H9 (cell line): ENCODE measurements around the gene GALNT10. TPM values are rescaled to one million over a fixed set of nuclear protein-coding genes. Genes with fewer than 3 reads are reported as not detected.

Experiments
- DNase-seq: peaks from one replicate; pipeline ENCODE4 v3.0.0-alpha.2; 2017
- H2AFZ ChIP-seq: one replicate; pipeline ENCODE4 v1.6.1; 2013; ENCODE audit warnings: mild to moderate bottlenecking, low read length, control low read depth, moderate library complexity
- H2AK5ac ChIP-seq: 2 replicates; pipeline ENCODE4 v1.6.1; 2013; ENCODE audit warnings: low read length, control low read depth, mixed read lengths; ENCODE audit not compliant: insufficient read length
- H2BK120ac ChIP-seq: one replicate; pipeline ENCODE4 v1.6.1; 2013; ENCODE audit warnings: low read depth, mild to moderate bottlenecking, low read length, control low read depth, inconsistent platforms; ENCODE audit not compliant: poor library complexity, severe bottlenecking
- H2BK12ac ChIP-seq: 2 replicates; pipeline ENCODE4 v1.6.1; 2013; ENCODE audit warnings: low read length, control low read depth, mixed read lengths, low read depth; ENCODE audit not compliant: insufficient read length
- H2BK15ac ChIP-seq: 2 replicates; pipeline ENCODE4 v1.6.1; 2013; ENCODE audit warnings: low read depth, low read length, control low read depth
- H2BK20ac ChIP-seq: one replicate; pipeline ENCODE4 v1.6.1; 2013; ENCODE audit warnings: low read depth, mild to moderate bottlenecking, low read length, control low read depth, inconsistent platforms; ENCODE audit not compliant: poor library complexity, severe bottlenecking
- H2BK5ac ChIP-seq: 2 replicates; pipeline ENCODE4 v1.6.1; 2013; ENCODE audit warnings: low read length, control low read depth, mixed read lengths; ENCODE audit not compliant: insufficient read length
- H3K14ac ChIP-seq: 2 replicates; pipeline ENCODE4 v1.6.1; 2013; ENCODE audit warnings: low read length, control low read depth; ENCODE audit not compliant: insufficient read depth
- H3K18ac ChIP-seq: 2 replicates; pipeline ENCODE4 v1.6.1; 2013; ENCODE audit warnings: low read depth, mild to moderate bottlenecking, mixed read lengths, low read length, control low read depth; ENCODE audit not compliant: insufficient read length
- H3K23ac ChIP-seq: 2 replicates; pipeline ENCODE4 v1.6.1; 2013; ENCODE audit warnings: low read length, control low read depth, mixed read lengths, low read depth; ENCODE audit not compliant: insufficient read length
- H3K23me2 ChIP-seq: 2 replicates; pipeline ENCODE4 v1.6.1; 2013; ENCODE audit warnings: low read depth, mild to moderate bottlenecking, mixed read lengths, low read length, control low read depth; ENCODE audit not compliant: insufficient read length, poor library complexity, severe bottlenecking
- H3K27ac ChIP-seq: 2 replicates; pipeline ENCODE4 v1.5.1; 2013; ENCODE audit warnings: low read length, control low read depth, mixed read lengths, low read depth; ENCODE audit not compliant: insufficient read length
- H3K27me3 ChIP-seq: 2 replicates; pipeline ENCODE4 v1.6.1; 2013; ENCODE audit warnings: low read length, control low read depth, inconsistent platforms; ENCODE audit not compliant: insufficient read depth
- H3K4ac ChIP-seq: 2 replicates; pipeline ENCODE4 v1.6.1; 2013; ENCODE audit warnings: low read depth, mild to moderate bottlenecking, control low read depth, inconsistent platforms, low read length, moderate library complexity
- H3K4me1 ChIP-seq: 2 replicates; pipeline ENCODE4 v1.6.1; 2013; ENCODE audit warnings: low read length, control low read depth, inconsistent platforms; ENCODE audit not compliant: insufficient read depth
- H3K4me2 ChIP-seq: 2 replicates; pipeline ENCODE4 v1.6.1; 2013; ENCODE audit warnings: low read length, control low read depth, mixed read lengths; ENCODE audit not compliant: insufficient read length, insufficient read depth
- H3K56ac ChIP-seq: 2 replicates; pipeline ENCODE4 v1.6.1; 2013; ENCODE audit warnings: low read depth, mild to moderate bottlenecking, mixed read lengths, low read length, control low read depth; ENCODE audit not compliant: insufficient read length
- H3K79me1 ChIP-seq: 2 replicates; pipeline ENCODE4 v1.6.1; 2013; ENCODE audit warnings: low read depth, mild to moderate bottlenecking, moderate library complexity, low read length, control low read depth, inconsistent platforms; ENCODE audit not compliant: insufficient read depth, poor library complexity, severe bottlenecking
- H3K79me2 ChIP-seq: 2 replicates; pipeline ENCODE4 v1.6.1; 2013; ENCODE audit warnings: low read length, control low read depth, inconsistent platforms; ENCODE audit not compliant: insufficient read depth
- H3K9ac ChIP-seq: 2 replicates; pipeline ENCODE4 v1.6.1; 2013; ENCODE audit warnings: low read length, control low read depth, mixed read lengths; ENCODE audit not compliant: insufficient read length; ENCODE audit errors: extremely low read depth
- H3K9me3 ChIP-seq: one replicate; pipeline ENCODE4 v1.6.1; 2013; ENCODE audit warnings: low read depth, low read length, inconsistent platforms; ENCODE audit not compliant: control insufficient read depth
- H3T11ph ChIP-seq: one replicate; pipeline ENCODE4 v1.6.1; 2013; ENCODE audit warnings: mild to moderate bottlenecking, low read length, control low read depth, inconsistent platforms
- H4K20me1 ChIP-seq: one replicate; pipeline ENCODE4 v1.6.1; 2013; ENCODE audit not compliant: control insufficient read depth, insufficient read length, insufficient read depth
- H4K5ac ChIP-seq: 2 replicates; pipeline ENCODE4 v1.6.1; 2013; ENCODE audit warnings: low read depth, mild to moderate bottlenecking, mixed read lengths, low read length, control low read depth; ENCODE audit not compliant: insufficient read length
- H4K8ac ChIP-seq: replicated peaks from 2 replicates; pipeline ENCODE4 v1.6.1; 2013; ENCODE audit warnings: low read length, control low read depth, mixed read lengths, low read depth; ENCODE audit not compliant: insufficient read length
- H4K91ac ChIP-seq: 2 replicates; pipeline ENCODE4 v1.6.1; 2013; ENCODE audit warnings: low read depth, mild to moderate bottlenecking, moderate library complexity, mixed read lengths, low read length, control low read depth; ENCODE audit not compliant: insufficient read length
- H3K27ac Mint-ChIP-seq, 3 experiments: 2 replicates in 2 of 3; 3 replicates in 1 of 3; pipeline ENCODE4 v1.8.0; 2020 to 2021; ENCODE audit warnings: mixed read lengths in 3 of 3, mild to moderate bottlenecking in 1 of 3, moderate library complexity in 1 of 3
- H3K27me3 Mint-ChIP-seq: 2 replicates; pipeline ENCODE4 v1.8.0; 2021; ENCODE audit warnings: low read depth, mild to moderate bottlenecking, moderate library complexity, mixed read lengths
- H3K36me3 Mint-ChIP-seq, 3 experiments: 2 replicates in 2 of 3; 3 replicates in 1 of 3; pipeline ENCODE4 v1.8.0; 2020 to 2021; ENCODE audit warnings: low read depth in 3 of 3, mixed read lengths in 3 of 3; ENCODE audit not compliant: insufficient read depth in 1 of 3
- H3K4me1 Mint-ChIP-seq, 2 experiments: 2 replicates each; pipeline ENCODE4 v1.8.0; 2020; ENCODE audit warnings: mixed read lengths in 2 of 2
- H3K4me3 Mint-ChIP-seq, 2 experiments: 2 replicates in 1 of 2; 3 replicates in 1 of 2; pipeline ENCODE4 v1.8.0; 2020 to 2021; ENCODE audit warnings: mild to moderate bottlenecking in 2 of 2, mixed read lengths in 2 of 2, moderate library complexity in 1 of 2
- H3K9me3 Mint-ChIP-seq, 2 experiments: 2 replicates in 1 of 2; 3 replicates in 1 of 2; pipeline ENCODE4 v1.8.0; 2020; ENCODE audit warnings: mild to moderate bottlenecking in 2 of 2, mixed read lengths in 2 of 2, moderate library complexity in 1 of 2
- WGBS: extraction: QIAGEN DNeasy Blood & Tissue Kit; methylation state at CpG from one replicate; pipeline ENCODE4 v1.1.7; 2013; ENCODE audit warnings: missing lambda C conversion rate, low lambda C conversion rate, mixed read lengths; ENCODE audit not compliant: insufficient read length; ENCODE audit errors: extremely low coverage; 5-methylcytosine and 5-hydroxymethylcytosine counted together
- total RNA-seq: library from RNA; stranded (reverse); gene quantifications from 2 replicates; pipeline ENCODE4 v1.2.1, GENCODE V29; 2021
- TF ChIP-seq, protein P1 (sequence below): fragments of 200-600 bp; sonication (generic); conservative IDR thresholded peaks from 3 replicates; pipeline ENCODE4 v1.8.0; 2021; ENCODE audit warnings: antibody characterized with exemption, mild to moderate bottlenecking

Gene GALNT10
- total RNA-seq, 1 experiment from 2014 or later = 15.4 TPM

DNA sequence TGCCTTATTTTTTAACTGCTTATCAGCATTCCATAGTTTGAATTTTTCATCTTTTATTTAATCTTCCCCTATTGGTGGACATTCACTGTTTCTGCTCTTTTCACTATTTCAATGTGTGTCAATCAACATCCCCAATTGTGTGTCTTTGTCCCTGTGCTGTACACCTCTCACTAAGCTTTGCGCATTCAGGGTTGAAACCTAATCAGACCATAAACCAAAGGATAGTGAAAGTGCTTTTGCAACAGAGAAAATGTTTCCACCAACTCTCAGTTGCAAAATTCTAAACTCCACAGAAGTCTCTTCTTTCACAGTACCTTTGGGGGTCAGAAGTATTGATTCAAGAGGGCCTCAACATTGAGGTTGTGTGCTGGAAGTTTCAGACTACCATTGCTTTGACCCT lies 128.2 kb downstream of the GALNT10 start:
- no peak overlapping the region for H2BK5ac ChIP-seq
- no peak overlapping the region for H2BK20ac ChIP-seq
- no peak overlapping the region for H2BK15ac ChIP-seq
- no peak overlapping the region for H4K91ac ChIP-seq
- no peak overlapping the region for H3K9ac ChIP-seq
- no peak overlapping the region for H3T11ph ChIP-seq
- H3K23ac ChIP-seq = no peak overlapping the region
- peaks cover 0 to 2% (median 0%) of the 10 kb centered on the region in 3 experiments; a peak in 2 of 7 replicates for H3K36me3 Mint-ChIP-seq
- H3K4me3 Mint-ChIP-seq = no peak overlapping the region
- no peak overlapping the region for H4K5ac ChIP-seq
- H3K79me2 ChIP-seq = no peaks in the 10 kb centered on the region
- no peak overlapping the region for H3K14ac ChIP-seq
- H3K4me1 ChIP-seq = no peaks in the 10 kb centered on the region
- H2AFZ ChIP-seq = no peak overlapping the region
- H3K56ac ChIP-seq = no peak overlapping the region
- no peak overlapping the region for H2BK120ac ChIP-seq
- TF ChIP-seq, protein P1, sequence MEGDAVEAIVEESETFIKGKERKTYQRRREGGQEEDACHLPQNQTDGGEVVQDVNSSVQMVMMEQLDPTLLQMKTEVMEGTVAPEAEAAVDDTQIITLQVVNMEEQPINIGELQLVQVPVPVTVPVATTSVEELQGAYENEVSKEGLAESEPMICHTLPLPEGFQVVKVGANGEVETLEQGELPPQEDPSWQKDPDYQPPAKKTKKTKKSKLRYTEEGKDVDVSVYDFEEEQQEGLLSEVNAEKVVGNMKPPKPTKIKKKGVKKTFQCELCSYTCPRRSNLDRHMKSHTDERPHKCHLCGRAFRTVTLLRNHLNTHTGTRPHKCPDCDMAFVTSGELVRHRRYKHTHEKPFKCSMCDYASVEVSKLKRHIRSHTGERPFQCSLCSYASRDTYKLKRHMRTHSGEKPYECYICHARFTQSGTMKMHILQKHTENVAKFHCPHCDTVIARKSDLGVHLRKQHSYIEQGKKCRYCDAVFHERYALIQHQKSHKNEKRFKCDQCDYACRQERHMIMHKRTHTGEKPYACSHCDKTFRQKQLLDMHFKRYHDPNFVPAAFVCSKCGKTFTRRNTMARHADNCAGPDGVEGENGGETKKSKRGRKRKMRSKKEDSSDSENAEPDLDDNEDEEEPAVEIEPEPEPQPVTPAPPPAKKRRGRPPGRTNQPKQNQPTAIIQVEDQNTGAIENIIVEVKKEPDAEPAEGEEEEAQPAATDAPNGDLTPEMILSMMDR = no peak
- no peaks in the 10 kb centered on the region for H3K9me3 Mint-ChIP-seq
- no peaks in the 10 kb centered on the region for H3K27me3 ChIP-seq
- no peak overlapping the region for H4K8ac ChIP-seq
- H4K20me1 ChIP-seq = no peaks in the 10 kb centered on the region
- no peak overlapping the region for H2BK12ac ChIP-seq
- peaks cover 0 to 7% of the 10 kb centered on the region in 2 experiments; a peak in 2 of 4 replicates for H3K4me1 Mint-ChIP-seq
- no peak overlapping the region for H3K27ac ChIP-seq
- DNase-seq = no peak
- H3K79me1 ChIP-seq = no peaks in the 10 kb centered on the region
- H2AK5ac ChIP-seq = no peak overlapping the region
- no peaks in the 10 kb centered on the region for H3K23me2 ChIP-seq
- no peak overlapping the region for H3K18ac ChIP-seq
- no peak overlapping the region for H3K4ac ChIP-seq
- H3K4me2 ChIP-seq = no peak overlapping the region
- no CpG with 5 or more reads among the region's 1 CpG for WGBS
- H3K27me3 Mint-ChIP-seq = no peaks in the 10 kb centered on the region; the same call in 1 of the 2 replicates
- no peaks in the 10 kb centered on the region for H3K9me3 ChIP-seq
- no peak overlapping the region for H3K27ac Mint-ChIP-seq
